ENCODE results near the gene SLC2A14. TPM values are rescaled to one million over a fixed set of nuclear protein-coding genes. Genes with fewer than 3 reads are reported as not detected.
"Not testable (repeated sequence)": the region's sequence is repeated elsewhere in the genome, so short reads cannot be mapped to it uniquely, and the experiment has no call there.

SLC2A14 gene
- total RNA-seq, 1 donor from 2014 or later = 0.09 TPM

DNA sequence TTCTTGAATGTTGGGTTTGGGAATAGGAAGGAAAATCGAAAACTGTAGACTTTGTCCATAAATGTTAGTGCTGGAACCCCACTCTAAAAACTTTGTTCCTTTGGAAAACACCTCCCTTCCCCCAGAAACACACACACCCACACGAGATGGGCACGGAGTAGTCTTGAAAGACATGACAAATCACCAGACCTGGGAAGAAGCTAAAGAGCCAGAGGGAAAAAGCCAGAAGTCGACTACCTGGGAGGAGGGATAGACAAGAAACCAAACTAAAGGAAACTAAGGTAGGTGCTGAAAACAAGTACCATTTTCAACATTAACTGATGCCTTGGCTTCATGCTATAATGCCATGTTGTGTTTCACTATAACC, 84.4 kb downstream of the SLC2A14 start:
- DNase-seq = no peak
- Mint-ChIP-seq H3K27ac (no peak overlapping the region), H3K4me1 (no peaks in the 10 kb centered on the region), H3K9me3 (no peaks in the 10 kb centered on the region), H3K4me3 (no peak overlapping the region), H3K27me3 (peaks cover 3% of the 10 kb centered on the region), H3K36me3 (ENCODE audit: low read depth) (no peaks in the 10 kb centered on the region)
- intact Hi-C loops (cut with micrococcal nuclease) = no loop called here

DNA sequence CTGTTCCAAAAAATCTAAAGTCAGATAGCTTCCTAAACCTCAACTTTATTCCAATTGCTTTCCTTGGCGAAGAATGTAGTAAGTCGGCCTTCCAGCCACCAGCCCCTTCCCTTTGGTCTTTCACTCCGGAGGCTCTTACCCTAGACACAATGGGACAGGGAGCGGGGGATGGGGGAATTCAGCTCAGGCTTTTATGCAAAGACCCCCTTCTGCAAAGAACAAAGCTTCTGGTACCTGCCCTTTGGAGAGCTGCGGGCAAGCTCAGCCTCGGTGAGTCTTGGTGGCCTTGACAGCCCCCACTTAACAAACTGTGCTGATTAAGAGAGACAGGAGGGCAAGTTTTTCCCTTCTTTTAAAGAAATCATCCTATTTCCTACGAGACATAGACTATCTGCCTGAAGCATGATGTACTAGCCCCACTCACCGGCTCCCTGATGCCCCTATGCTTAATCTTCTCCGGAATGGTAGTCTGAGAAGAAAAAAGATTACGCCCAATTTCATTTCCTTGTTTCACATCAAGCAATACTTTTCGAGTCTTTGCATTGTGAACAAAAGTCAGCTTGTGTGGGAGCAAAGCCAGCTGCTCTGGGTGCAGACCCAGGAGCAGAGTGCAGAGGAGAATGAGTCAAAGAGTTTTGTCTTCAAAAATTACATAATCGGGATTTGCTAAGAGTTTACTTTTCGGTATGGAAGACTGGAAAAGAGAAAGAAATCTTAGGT, 85.0 kb downstream of the SLC2A14 start:
- no peaks in the 10 kb centered on the region for H3K9me3 Mint-ChIP-seq
- H3K27me3 Mint-ChIP-seq = peaks cover 3% of the 10 kb centered on the region
- H3K4me1 Mint-ChIP-seq = no peaks in the 10 kb centered on the region
- H3K27ac Mint-ChIP-seq = no peak overlapping the region
- H3K36me3 Mint-ChIP-seq (ENCODE audit: low read depth) = no peaks in the 10 kb centered on the region
- intact Hi-C loops (cut with micrococcal nuclease) = no loop called here
- no peak for DNase-seq
- H3K4me3 Mint-ChIP-seq = no peak overlapping the region

DNA sequence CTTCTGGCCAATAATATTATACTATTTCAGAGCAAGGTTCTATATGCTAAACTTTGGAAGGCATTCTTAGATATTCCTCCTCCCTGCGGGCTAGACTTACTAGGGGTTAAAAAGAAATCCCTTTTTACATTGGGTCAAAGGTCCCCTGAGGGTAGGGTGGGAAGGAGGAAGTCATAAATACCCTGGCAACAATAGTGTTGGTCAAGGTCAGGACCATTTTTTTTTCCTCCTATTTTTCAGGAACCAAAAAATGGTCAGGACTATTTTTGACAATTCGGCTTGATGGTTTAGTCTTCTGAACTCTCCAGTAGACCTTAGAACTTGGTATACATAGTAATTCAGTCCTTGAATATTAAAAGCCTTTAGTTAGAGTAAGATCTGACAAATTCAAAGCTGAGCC, 88.0 kb downstream of the SLC2A14 start:
- intact Hi-C loops (cut with micrococcal nuclease) = no loop called here
- Mint-ChIP-seq H3K27ac (no peak overlapping the region), H3K27me3 (peaks cover 3% of the 10 kb centered on the region), H3K4me1 (no peaks in the 10 kb centered on the region), H3K9me3 (no peaks in the 10 kb centered on the region), H3K4me3 (no peak overlapping the region), H3K36me3 (ENCODE audit: low read depth) (no peaks in the 10 kb centered on the region)
- no peak for DNase-seq

DNA sequence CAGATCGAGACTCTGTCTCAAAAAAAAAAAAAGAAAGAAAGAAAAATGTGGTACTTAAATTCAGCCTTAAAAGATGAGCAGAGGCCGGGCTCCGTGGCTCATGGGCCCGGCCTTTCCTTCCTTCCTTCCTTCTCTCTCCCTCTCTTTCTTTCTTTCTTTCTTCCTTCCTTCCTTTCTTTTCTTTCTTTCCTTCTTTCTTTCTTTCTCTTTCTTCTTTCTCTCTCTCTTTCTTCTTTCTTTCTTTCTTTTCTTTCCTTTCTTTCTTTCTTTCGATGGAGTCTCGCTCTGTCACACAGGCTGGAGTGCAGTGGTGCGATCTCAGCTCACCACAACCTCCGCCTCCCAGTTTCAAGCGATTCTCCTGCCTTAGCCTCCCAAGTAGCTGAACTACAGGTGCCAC, 89.3 kb downstream of the SLC2A14 start:
- H3K4me1 Mint-ChIP-seq; H3K27ac Mint-ChIP-seq; intact Hi-C loops (cut with micrococcal nuclease); DNase-seq; H3K36me3 Mint-ChIP-seq (ENCODE audit: low read depth); H3K4me3 Mint-ChIP-seq; H3K27me3 Mint-ChIP-seq; H3K9me3 Mint-ChIP-seq: not testable (repeated sequence)

DNA sequence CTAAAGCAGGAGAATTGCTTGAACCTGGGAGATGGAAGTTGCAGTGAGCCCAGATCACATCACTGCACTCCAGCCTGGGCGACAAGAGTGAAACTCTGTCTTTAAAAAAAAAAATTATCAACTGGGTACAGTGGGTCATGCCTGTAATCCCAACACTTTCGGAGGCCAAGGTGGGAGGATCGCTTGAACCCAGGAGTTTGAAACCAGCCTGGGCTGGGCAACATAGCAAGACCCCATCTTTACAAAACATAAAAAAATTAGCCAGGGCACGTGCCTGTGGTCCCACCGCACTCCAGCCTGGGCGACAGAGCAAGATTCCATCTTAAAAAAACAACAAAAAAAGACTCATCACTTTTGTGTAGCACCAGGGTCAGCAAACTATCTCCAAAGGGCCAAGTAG, 90.7 kb downstream of the SLC2A14 start:
- no peaks in the 10 kb centered on the region for H3K4me1 Mint-ChIP-seq
- H3K27me3 Mint-ChIP-seq = peaks cover 3% of the 10 kb centered on the region
- intact Hi-C loops (cut with micrococcal nuclease) = no loop called here
- no peak overlapping the region for H3K4me3 Mint-ChIP-seq
- H3K9me3 Mint-ChIP-seq = no peaks in the 10 kb centered on the region
- H3K27ac Mint-ChIP-seq = no peak overlapping the region
- H3K36me3 Mint-ChIP-seq (ENCODE audit: low read depth) = no peaks in the 10 kb centered on the region
- DNase-seq = no peak

GRCh38 chr12:7781274-7781673, 91.4 kb downstream of the SLC2A14 start:
- no peak overlapping the region for H3K4me3 Mint-ChIP-seq
- no peaks in the 10 kb centered on the region for H3K36me3 Mint-ChIP-seq (ENCODE audit: low read depth)
- intact Hi-C loops (cut with micrococcal nuclease) = no loop called here
- no peaks in the 10 kb centered on the region for H3K4me1 Mint-ChIP-seq
- no peaks in the 10 kb centered on the region for H3K27me3 Mint-ChIP-seq
- H3K9me3 Mint-ChIP-seq = no peaks in the 10 kb centered on the region
- DNase-seq = no peak
- no peak overlapping the region for H3K27ac Mint-ChIP-seq

DNA sequence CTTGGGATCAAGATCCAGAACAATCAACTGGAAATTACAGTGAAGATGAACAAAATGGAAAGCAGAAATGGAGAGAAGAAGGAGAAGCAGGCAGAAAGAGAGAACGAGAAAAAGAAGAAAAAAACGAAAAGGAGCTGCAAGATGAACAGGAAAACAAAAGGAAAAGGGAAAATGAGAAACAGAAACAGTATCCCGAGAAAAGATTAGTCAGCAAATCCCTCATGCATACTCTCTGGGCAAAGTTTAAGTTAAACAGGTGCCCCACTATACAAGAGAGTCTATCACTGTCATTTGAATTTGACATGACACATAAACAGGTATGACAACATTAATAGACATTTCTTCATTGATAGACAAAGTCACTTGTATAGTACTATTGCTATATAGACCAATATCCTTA, 102.7 kb downstream of the SLC2A14 start:
- Mint-ChIP-seq H3K4me3 (no peak overlapping the region), H3K9me3 (no peaks in the 10 kb centered on the region), H3K36me3 (ENCODE audit: low read depth) (no peaks in the 10 kb centered on the region), H3K4me1 (no peaks in the 10 kb centered on the region), H3K27me3 (peaks cover 2% of the 10 kb centered on the region), H3K27ac (no peak overlapping the region)
- intact Hi-C loops (cut with micrococcal nuclease) = no loop called here
- DNase-seq = no peak

Other genes with a start within 250 kb of the SLC2A14 start
- not detected in 2 replicates for gene APOBEC1, start 207.0 kb downstream of the SLC2A14 start, total RNA-seq
- gene GDF3, start 177.1 kb downstream of the SLC2A14 start, total RNA-seq = not detected in 2 replicates
- gene DPPA3, start 161.5 kb downstream of the SLC2A14 start, total RNA-seq = not detected in 2 replicates
- not detected in 2 replicates for gene CLEC4C, start 125.5 kb downstream of the SLC2A14 start, total RNA-seq
- gene NANOGNB, start 107.7 kb downstream of the SLC2A14 start, total RNA-seq = not detected in 2 replicates
- not detected in 2 replicates for gene NANOG, start 83.5 kb downstream of the SLC2A14 start, total RNA-seq
- 362 and 366 TPM in 2 replicates for gene SLC2A3, start 63.3 kb upstream of the SLC2A14 start, total RNA-seq
- gene FOXJ2, start 159.8 kb upstream of the SLC2A14 start, total RNA-seq = 18.5 and 18.6 TPM in 2 replicates
- gene C3AR1, start 193.4 kb upstream of the SLC2A14 start, total RNA-seq = 0.56 and 0.73 TPM in 2 replicates
- 34.8 and 36.2 TPM in 2 replicates for gene NECAP1, start 209.4 kb upstream of the SLC2A14 start, total RNA-seq